GM12892 (cell line): ENCODE results near the gene PTPRZ1.

ENCODE experiments used
- DNase-seq: peaks from one replicate; pipeline ENCODE4 v3.0.0; 2011; ENCODE audit not compliant: insufficient read length
- FAIRE-seq: peaks from 2 replicates; lab custom pipeline; 2011; peaks lifted over from hg19 to GRCh38; lab: Jason Lieb, UNC
- POLR2A ChIP-seq: IDR thresholded peaks from 2 replicates; pipeline ENCODE4 v1.6.1; 2011; ENCODE audit warnings: low read depth, low read length, control low read depth
- POLR2AphosphoS5 ChIP-seq: IDR thresholded peaks from 2 replicates; pipeline ENCODE4 v1.6.1; 2011; ENCODE audit warnings: low read depth, low read length, control low read depth
- TAF1 ChIP-seq: IDR thresholded peaks from 2 replicates; pipeline ENCODE4 v1.6.1; 2011; ENCODE audit warnings: low read depth, mild to moderate bottlenecking, control low read depth, low read length, borderline replicate concordance

PTPRZ1 gene

DNA sequence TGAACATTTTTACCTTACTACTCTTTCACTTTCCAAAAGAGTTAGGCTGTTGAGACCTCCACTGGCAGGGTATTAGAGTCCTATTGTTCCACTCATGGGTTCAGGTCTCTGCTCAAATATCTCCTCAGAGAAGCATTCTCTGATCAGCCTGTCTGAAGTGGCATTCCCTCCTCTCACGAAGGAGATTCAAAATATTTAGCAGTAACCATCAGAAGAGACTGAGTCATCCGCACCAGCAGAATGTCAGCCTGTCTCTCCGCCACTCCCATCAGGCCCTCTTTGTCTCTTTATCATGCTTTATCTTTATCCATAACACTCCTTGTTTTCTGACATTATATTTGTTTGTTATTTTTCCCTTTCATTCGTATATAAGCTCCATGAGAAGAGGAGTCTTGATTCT is 192.0 kb downstream of the PTPRZ1 start:
- FAIRE-seq: no peak
- no peak for DNase-seq
- TF ChIP-seq TAF1 (no peak), POLR2AphosphoS5 (no peak), POLR2A (no peak)

DNA sequence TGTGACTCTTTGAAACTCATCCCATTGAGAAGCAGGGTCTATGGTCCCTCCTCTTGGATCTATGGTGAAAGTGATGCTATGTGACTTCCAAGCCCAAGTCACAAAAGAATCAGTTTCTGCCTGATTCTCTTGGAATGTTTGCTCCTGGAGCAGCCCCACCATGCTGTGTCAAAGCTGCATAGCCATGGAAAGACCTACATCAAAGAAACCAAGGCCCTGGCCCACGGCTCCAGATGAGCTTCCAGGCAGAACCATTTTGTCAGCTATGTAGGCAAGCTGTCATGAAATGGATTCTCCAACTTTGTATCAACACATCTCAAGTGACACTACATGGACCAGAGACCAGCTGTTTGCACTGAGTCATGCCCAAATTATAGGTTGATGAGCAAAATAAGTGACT is 194.1 kb downstream of the PTPRZ1 start:
- TF ChIP-seq POLR2AphosphoS5: no peak
- TF ChIP-seq POLR2A: no peak
- no peak for TF ChIP-seq TAF1
- FAIRE-seq (no peak), DNase-seq (no peak)

DNA sequence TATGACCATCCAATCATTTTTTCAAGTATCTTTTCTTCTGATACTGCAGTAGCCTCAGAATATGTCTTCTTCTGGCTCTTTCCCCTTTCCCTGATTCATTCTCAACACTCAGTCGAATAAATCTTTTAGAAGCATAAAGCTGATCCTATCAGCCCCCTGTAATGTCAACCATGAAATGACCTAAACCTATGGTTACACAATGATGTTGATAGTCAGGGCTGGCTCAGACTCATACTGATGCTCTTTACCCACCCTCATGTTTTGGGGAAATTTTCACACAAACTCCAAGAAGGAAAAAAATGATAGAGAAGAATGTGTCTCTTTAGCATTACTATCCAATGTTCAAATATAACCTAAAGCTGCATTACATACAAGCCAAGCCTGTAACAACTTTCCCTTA is 195.1 kb downstream of the PTPRZ1 start:
- DNase-seq (no peak), FAIRE-seq (no peak)
- TF ChIP-seq POLR2AphosphoS5 (no peak), POLR2A (no peak), TAF1 (no peak)

DNA sequence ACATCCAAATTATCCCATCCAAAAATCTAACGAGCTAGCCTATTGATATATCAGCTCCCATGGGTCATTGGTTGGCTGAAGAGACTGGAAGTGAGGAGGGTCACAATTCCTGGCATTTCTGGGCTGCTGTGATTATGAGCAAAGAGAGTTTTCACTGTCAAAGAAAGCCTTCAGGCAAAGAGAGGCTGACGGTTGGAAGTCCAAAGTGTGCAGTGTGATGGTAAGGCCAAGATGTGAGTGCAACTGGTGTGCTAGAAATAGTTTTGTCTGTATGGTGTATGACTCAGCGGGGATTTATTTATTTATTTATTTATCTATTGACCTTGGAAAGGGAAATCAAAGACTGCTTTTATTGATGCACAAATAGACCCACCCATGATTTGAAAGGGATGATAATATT is 196.0 kb downstream of the PTPRZ1 start:
- DNase-seq: no peak
- TF ChIP-seq TAF1 (no peak), POLR2A (no peak), POLR2AphosphoS5 (no peak)
- FAIRE-seq: no peak

DNA sequence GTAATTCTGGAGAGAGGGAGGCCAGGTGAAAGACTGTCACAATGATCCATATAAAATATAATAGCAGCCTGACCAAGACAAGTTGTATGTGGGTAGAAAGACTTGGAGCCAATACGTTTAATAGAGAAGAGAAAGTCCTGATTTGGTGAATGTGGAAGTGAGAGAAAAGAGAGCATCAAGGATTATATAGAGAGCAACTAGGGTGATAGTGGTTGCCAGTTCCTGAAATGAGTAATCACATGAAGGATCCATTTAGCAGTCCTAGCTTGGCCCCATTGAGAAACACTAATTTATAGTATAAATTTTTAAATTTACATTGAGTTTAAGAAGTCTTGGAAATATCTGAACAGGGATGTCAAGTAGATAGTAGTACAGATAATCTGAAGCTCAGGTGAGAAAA is 197.1 kb downstream of the PTPRZ1 start:
- FAIRE-seq (no peak), DNase-seq (no peak)
- TF ChIP-seq POLR2A: no peak
- no peak for TF ChIP-seq TAF1
- no peak for TF ChIP-seq POLR2AphosphoS5

DNA sequence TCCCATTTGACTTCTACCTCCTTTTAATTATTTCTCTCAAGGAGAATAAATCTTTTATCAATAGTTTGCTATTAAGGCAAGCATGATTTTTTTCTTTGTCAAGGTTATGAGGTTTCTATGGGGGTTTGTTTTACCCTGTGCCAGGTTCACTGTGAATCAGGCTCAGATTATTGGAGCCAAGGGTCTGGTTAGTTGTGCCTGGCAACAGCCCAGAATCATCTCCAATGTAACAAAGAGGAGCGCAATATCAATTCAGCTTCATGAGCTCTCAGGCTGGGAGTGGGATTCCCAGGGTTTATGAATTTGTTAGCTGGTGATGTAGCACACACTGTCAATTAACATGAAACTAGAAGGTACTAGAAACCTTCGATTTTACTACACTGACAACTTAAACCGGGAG is 197.9 kb downstream of the PTPRZ1 start:
- DNase-seq: no peak
- no peak for FAIRE-seq
- TF ChIP-seq POLR2AphosphoS5 (no peak), TAF1 (no peak), POLR2A (no peak)

DNA sequence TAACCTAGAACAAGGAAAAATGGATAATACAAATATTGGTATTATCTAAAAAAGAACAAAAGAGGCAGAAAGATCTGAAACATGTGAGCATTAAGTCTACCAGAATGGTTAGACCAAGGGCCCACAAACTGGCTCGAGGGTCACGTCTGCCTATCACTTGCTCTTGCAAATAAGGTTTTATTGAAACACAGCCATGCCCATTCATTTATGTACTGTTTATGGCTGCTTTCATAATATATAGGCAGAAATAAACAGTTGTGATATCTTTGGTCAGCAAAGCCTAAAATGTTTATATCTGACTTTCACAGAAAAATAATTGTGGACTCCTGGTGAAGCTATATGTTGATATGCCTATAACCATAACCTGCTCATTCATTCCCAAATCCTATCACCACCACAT is 199.3 kb downstream of the PTPRZ1 start:
- DNase-seq (no peak), FAIRE-seq (no peak)
- no peak for TF ChIP-seq POLR2A
- no peak for TF ChIP-seq TAF1

DNA sequence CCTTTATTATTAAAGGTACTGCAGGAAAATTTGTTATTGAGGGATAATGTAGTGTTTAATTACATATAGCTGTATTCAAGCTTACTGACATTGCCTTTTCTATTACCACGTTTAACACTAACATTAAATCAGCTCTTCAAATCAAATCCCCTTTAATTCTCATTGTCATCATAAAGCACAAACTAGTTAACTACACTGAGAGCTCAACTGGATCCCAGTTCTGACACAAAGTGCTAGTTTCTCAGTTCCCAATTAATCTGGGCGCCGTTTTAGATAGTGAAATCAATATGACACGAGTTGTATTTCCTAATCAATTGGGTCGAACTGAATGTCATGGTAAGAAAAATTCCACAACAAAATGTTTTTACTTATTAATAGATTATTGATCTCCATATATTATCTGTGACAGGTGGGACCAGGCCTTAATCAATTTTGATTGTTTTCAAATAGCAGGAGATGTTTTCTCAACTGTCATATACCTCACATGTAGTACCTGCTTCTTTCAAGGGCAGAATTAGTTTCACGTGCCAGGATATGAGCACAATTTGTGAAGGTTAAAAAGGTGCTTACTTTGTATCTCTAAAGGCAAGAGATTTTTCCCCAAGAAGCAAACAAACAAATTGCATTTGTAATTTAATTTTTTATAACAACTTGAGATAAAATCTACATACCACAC is 200.1 kb downstream of the PTPRZ1 start:
- TF ChIP-seq POLR2AphosphoS5: no peak
- TF ChIP-seq POLR2A: no peak
- TF ChIP-seq TAF1: no peak
- no peak for DNase-seq
- no peak for FAIRE-seq

GRCh38 chr7:122073635-122074034 is 200.7 kb downstream of the PTPRZ1 start:
- no peak for TF ChIP-seq POLR2A
- TF ChIP-seq TAF1: no peak
- no peak for TF ChIP-seq POLR2AphosphoS5
- FAIRE-seq: no peak

GRCh38 chr7:122082160-122082559 is 209.2 kb downstream of the PTPRZ1 start:
- DNase-seq: no peak

More at GRCh38 chr7:122073635-122074034, 200.7 kb downstream of the PTPRZ1 start:
- no peak for DNase-seq

DNA sequence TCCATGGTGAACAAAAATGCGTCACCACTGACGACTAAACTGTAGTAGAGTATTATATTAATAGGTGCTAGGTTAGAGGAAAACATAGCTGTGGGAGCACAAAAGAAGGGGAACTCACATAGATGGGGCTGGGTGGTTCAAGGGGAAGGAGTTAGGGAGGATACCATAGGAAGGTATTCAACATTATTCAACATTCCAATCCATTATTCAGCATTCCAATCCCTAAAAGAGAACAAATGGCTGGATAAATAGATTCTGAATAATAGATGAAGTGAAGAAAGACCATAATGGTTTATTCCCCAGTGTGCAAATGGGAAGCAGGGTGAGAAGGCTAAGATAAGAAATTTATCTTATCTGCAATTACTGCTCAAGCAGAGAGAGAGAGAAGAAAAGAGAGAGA is 209.7 kb downstream of the PTPRZ1 start:
- FAIRE-seq: no peak
- TF ChIP-seq POLR2A (no peak), TAF1 (no peak), POLR2AphosphoS5 (no peak)
- DNase-seq: no peak

More at GRCh38 chr7:122082160-122082559, 209.2 kb downstream of the PTPRZ1 start:
- TF ChIP-seq POLR2A (no peak), TAF1 (no peak), POLR2AphosphoS5 (no peak)
- FAIRE-seq: no peak
